Peyer's patch (tissue), 4 donors: ENCODE data around the gene NUDT22. TPM values are rescaled to one million over a fixed set of nuclear protein-coding genes. Genes with fewer than 3 reads are reported as not detected.
A peak's percentile ranks its signal among the peaks of the same experiment; 100 is the strongest.

Experiments
- DNase-seq, 3 donors: peaks; one replicate each; pipeline ENCODE4 v3.0.0-alpha.2; 2017 to 2019
- H3K27ac ChIP-seq, 4 donors: fragments of 200-600 bp; sonication (generic); one replicate each; pipeline ENCODE4 v1.5.1; 2016 to 2019
- H3K27me3 ChIP-seq, 2 donors: fragments of 200-600 bp; sonication (generic); one replicate each; pipeline ENCODE4 v1.5.1; 2019
- H3K36me3 ChIP-seq, 3 donors: fragments of 200-600 bp; sonication (generic); one replicate each; pipeline ENCODE4 v1.5.1; 2016 to 2019
- H3K4me1 ChIP-seq, 4 donors: fragments of 200-600 bp; sonication (generic); one replicate each; pipeline ENCODE4 v1.5.1; 2016 to 2019
- H3K4me3 ChIP-seq, 4 donors: fragments of 200-600 bp; sonication (generic); 1 replicate in 3 of 4; 2 replicates in 1 of 4; pipeline ENCODE4 v1.5.1; 2016 to 2019; ENCODE audit warnings: mild to moderate bottlenecking in 1 of 4
- H3K9me3 ChIP-seq, 4 donors: fragments of 200-600 bp; sonication (generic); one replicate each; pipeline ENCODE4 v1.5.1; 2016 to 2019; ENCODE audit warnings: mild to moderate bottlenecking in 1 of 4
- CTCF ChIP-seq, 6 experiments: fragments of 450-650 bp in 4 of 6; fragments of 200-600 bp in 2 of 6; sonication (generic) in 1 of 6; IDR thresholded peaks; one replicate each; pipeline ENCODE4 v1.5.1; 2017 to 2019; ENCODE audit warnings: antibody characterized with exemption in 6 of 6, mild to moderate bottlenecking in 3 of 6, moderate library complexity in 1 of 6
- POLR2A ChIP-seq, 2 donors: fragments of 450-650 bp; IDR thresholded peaks; one replicate each; pipeline ENCODE4 v1.5.1; 2017; ENCODE audit warnings: antibody characterized with exemption in 2 of 2, mild to moderate bottlenecking in 2 of 2, moderate library complexity in 2 of 2
- total RNA-seq, 4 donors: library from RNA; depleted of rRNA; stranded (reverse); fragments of >200 nt; gene quantifications; one replicate each; pipeline ENCODE4 v1.1.0, GENCODE V29; 2016

The NUDT22 gene
- total RNA-seq, 4 donors from 2014 or later = 145 to 190 (median 156) TPM

- H3K4me3 ChIP-seq = peak overlapping the region; percentile 75 to 99 (median 85)
- TF ChIP-seq CTCF (IDR thresholded peaks at IDR 0.05) (peak in 5 of 6 experiments; percentile 29 to 50 (median 36)), POLR2A (IDR thresholded peaks at IDR 0.05) (peak; percentile 65 to 67)
- no peaks in the 10 kb centered on the region for H3K9me3 ChIP-seq
- H3K27me3 ChIP-seq = no peaks in the 10 kb centered on the region
- peak overlapping the region; percentile 77 to 99 (median 95) for H3K27ac ChIP-seq
- H3K36me3 ChIP-seq = peaks cover 0 to 33% (median 0%) of the 10 kb centered on the region in 3 donors
- H3K4me1 ChIP-seq = peaks cover 0 to 77% (median 16%) of the 10 kb centered on the region in 4 donors
- peak in 2 of 3 donors; percentile 86 to 89 for DNase-seq
Observed at GRCh38 chr11:64252003-64252872, 26.2 kb downstream of the NUDT22 start.

- H3K4me3 ChIP-seq = peak overlapping the region in 3 of 4 donors; percentile 75 to 99 (median 78)
- H3K36me3 ChIP-seq = peaks cover 0 to 41% (median 0%) of the 10 kb centered on the region in 3 donors
- no peak for DNase-seq
- no peaks in the 10 kb centered on the region for H3K27me3 ChIP-seq
- H3K9me3 ChIP-seq = no peaks in the 10 kb centered on the region
- peak overlapping the region; percentile 25 to 99 (median 95) for H3K27ac ChIP-seq
- H3K4me1 ChIP-seq = peaks cover 0 to 71% (median 13%) of the 10 kb centered on the region in 4 donors
- TF ChIP-seq CTCF (IDR thresholded peaks at IDR 0.05) = no peak
- TF ChIP-seq POLR2A (IDR thresholded peaks at IDR 0.05) = no peak
Observed at GRCh38 chr11:64253043-64253442, 27.0 kb downstream of the NUDT22 start.

GRCh38 chr11:64253481-64253880 is 27.4 kb downstream of the NUDT22 start:
- peaks cover 0 to 45% (median 0%) of the 10 kb centered on the region in 3 donors for H3K36me3 ChIP-seq

GRCh38 chr11:64254326-64254725 is 28.3 kb downstream of the NUDT22 start:
- DNase-seq = no peak
- Histone ChIP-seq H3K27me3 (no peaks in the 10 kb centered on the region), H3K27ac (peak overlapping the region in 1 of 4 donors; percentile 99), H3K9me3 (no peaks in the 10 kb centered on the region), H3K4me3 (peak overlapping the region in 1 of 4 donors; percentile 78), H3K36me3 (peaks cover 0 to 54% (median 0%) of the 10 kb centered on the region in 3 donors), H3K4me1 (peaks cover 0 to 58% (median 13%) of the 10 kb centered on the region in 4 donors)
- TF ChIP-seq CTCF (IDR thresholded peaks at IDR 0.05) = no peak
- no peak for TF ChIP-seq POLR2A (IDR thresholded peaks at IDR 0.05)

More at GRCh38 chr11:64253481-64253880, 27.4 kb downstream of the NUDT22 start:
- DNase-seq = no peak
- H3K27me3 ChIP-seq = no peaks in the 10 kb centered on the region
- H3K4me1 ChIP-seq = peaks cover 0 to 66% (median 13%) of the 10 kb centered on the region in 4 donors
- H3K27ac ChIP-seq = peak overlapping the region in 1 of 4 donors; percentile 99
- no peaks in the 10 kb centered on the region for H3K9me3 ChIP-seq
- TF ChIP-seq POLR2A (IDR thresholded peaks at IDR 0.05) (no peak), CTCF (IDR thresholded peaks at IDR 0.05) (no peak)
- H3K4me3 ChIP-seq = peak overlapping the region in 3 of 4 donors; percentile 75 to 99 (median 78)

- TF ChIP-seq POLR2A (IDR thresholded peaks at IDR 0.05) (no peak), CTCF (IDR thresholded peaks at IDR 0.05) (no peak)
- Histone ChIP-seq H3K9me3 (no peaks in the 10 kb centered on the region), H3K4me3 (no peak overlapping the region), H3K27me3 (no peaks in the 10 kb centered on the region), H3K4me1 (peaks cover 0 to 47% (median 13%) of the 10 kb centered on the region in 4 donors), H3K27ac (no peak overlapping the region), H3K36me3 (peaks cover 0 to 65% (median 0%) of the 10 kb centered on the region in 3 donors)
- DNase-seq = no peak
Observed at GRCh38 chr11:64255135-64256128, 29.4 kb downstream of the NUDT22 start.
